ENCODE results near the gene SPEM1. TPM values are rescaled to one million over a fixed set of nuclear protein-coding genes. Genes with fewer than 3 reads are reported as not detected.

The SPEM1 gene
- total and polyA plus RNA-seq, 2 of the 13 experiments (the other 11 are each of a cell fraction or from before 2014, with no cell fraction given), result not detected

DNA sequence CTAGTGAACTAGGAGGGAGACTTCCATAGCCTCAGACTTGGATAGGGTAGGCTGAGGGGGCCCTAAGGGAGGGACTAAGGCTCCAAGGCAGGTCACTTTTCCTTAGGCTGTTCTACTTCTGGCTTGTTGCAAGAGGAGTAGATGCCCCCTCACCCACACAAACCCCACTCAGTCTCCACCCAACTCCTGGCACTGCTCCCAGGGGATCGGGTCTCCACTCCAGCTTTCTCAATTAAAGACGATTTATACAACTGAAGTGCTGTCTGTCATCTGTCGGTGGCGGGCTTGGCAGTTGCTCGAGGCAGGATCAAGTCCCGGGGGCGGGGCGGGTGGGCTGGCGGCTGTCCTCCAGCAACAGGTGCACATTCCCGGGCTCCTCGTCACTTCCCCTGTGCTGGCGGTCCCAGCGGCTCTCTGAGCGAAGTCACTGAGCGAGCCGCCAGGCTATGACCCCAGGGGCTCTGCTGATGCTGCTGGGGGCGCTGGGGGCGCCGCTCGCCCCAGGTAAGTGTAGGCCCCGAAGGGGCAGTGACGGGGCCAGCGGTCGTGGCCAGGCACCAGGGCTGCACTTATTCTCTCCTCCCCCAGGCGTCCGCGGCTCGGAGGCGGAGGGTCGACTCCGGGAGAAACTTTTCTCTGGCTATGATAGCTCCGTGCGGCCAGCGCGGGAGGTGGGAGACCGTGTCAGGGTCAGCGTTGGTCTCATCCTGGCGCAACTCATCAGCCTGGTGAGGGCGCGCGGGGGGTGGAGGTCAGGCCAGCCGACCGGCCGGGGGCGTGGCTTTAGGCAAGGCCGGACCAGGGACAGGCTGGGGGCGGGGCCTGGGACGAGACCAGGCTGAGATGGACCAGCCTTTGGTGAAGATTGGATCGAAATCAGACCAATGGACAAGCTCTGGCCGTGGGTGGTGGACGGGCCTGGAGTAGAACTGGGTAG lies 24.8 kb downstream of the SPEM1 start, which contains the start of gene CHRNB1 (continued):
- TF ChIP-seq, protein P1, sequence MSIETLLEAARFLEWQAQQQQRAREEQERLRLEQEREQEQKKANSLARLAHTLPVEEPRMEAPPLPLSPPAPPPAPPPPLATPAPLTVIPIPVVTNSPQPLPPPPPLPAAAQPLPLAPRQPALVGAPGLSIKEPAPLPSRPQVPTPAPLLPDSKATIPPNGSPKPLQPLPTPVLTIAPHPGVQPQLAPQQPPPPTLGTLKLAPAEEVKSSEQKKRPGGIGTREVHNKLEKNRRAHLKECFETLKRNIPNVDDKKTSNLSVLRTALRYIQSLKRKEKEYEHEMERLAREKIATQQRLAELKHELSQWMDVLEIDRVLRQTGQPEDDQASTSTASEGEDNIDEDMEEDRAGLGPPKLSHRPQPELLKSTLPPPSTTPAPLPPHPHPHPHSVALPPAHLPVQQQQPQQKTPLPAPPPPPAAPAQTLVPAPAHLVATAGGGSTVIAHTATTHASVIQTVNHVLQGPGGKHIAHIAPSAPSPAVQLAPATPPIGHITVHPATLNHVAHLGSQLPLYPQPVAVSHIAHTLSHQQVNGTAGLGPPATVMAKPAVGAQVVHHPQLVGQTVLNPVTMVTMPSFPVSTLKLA (IDR thresholded peaks at IDR 0.05), result no peak
- TF ChIP-seq ISL2 (CRISPR knock-in tag; IDR thresholded peaks at IDR 0.05) (no peak), ETV6 (CRISPR knock-in tag; conservative IDR thresholded peaks at IDR 0.05) (0 out of 2 replicates have a peak, but pooled peaks have one; percentile 26), ARHGAP35 (CRISPR knock-in tag; IDR thresholded peaks at IDR 0.05; ENCODE audit: borderline replicate concordance) (no peak), NR3C1 (CRISPR knock-in tag; IDR thresholded peaks at IDR 0.05) (no peak), TEAD2 (CRISPR knock-in tag; IDR thresholded peaks at IDR 0.05) (no peak), ZNF720 (CRISPR knock-in tag; IDR thresholded peaks at IDR 0.05) (no peak), CC2D1A (CRISPR knock-in tag; IDR thresholded peaks at IDR 0.05) (no peak), ZNF546 (CRISPR knock-in tag; conservative IDR thresholded peaks at IDR 0.05) (no peak), ZNF329 (CRISPR knock-in tag; IDR thresholded peaks at IDR 0.05; ENCODE audit: low read depth) (no peak), TSC22D2 (CRISPR knock-in tag; IDR thresholded peaks at IDR 0.05; ENCODE audit: borderline replicate concordance) (no peak), NFE2L1 (CRISPR knock-in tag; IDR thresholded peaks at IDR 0.05; ENCODE audit: borderline replicate concordance) (no peak), ZIK1 (CRISPR knock-in tag; IDR thresholded peaks at IDR 0.05; ENCODE audit: borderline replicate concordance, low read depth) (peak; percentile 72; the same call in 1 of the 2 replicates), SNAI1 (CRISPR knock-in tag; IDR thresholded peaks at IDR 0.05; ENCODE audit: borderline replicate concordance) (peak; percentile 93; the same call in 1 of the 2 replicates), U2AF1 (optimal IDR thresholded peaks at IDR 0.05; ENCODE audit: low read depth, low read length) (no peak), SMAD9 (CRISPR knock-in tag; IDR thresholded peaks at IDR 0.05) (no peak)
- TF ChIP-seq, protein P2, sequence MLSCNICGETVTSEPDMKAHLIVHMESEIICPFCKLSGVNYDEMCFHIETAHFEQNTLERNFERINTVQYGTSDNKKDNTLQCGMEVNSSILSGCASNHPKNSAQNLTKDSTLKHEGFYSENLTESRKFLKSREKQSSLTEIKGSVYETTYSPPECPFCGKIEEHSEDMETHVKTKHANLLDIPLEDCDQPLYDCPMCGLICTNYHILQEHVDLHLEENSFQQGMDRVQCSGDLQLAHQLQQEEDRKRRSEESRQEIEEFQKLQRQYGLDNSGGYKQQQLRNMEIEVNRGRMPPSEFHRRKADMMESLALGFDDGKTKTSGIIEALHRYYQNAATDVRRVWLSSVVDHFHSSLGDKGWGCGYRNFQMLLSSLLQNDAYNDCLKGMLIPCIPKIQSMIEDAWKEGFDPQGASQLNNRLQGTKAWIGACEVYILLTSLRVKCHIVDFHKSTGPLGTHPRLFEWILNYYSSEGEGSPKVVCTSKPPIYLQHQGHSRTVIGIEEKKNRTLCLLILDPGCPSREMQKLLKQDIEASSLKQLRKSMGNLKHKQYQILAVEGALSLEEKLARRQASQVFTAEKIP (CRISPR knock-in tag; IDR thresholded peaks at IDR 0.05; ENCODE audit: borderline replicate concordance), result no peak
- TF ChIP-seq, protein P3, sequence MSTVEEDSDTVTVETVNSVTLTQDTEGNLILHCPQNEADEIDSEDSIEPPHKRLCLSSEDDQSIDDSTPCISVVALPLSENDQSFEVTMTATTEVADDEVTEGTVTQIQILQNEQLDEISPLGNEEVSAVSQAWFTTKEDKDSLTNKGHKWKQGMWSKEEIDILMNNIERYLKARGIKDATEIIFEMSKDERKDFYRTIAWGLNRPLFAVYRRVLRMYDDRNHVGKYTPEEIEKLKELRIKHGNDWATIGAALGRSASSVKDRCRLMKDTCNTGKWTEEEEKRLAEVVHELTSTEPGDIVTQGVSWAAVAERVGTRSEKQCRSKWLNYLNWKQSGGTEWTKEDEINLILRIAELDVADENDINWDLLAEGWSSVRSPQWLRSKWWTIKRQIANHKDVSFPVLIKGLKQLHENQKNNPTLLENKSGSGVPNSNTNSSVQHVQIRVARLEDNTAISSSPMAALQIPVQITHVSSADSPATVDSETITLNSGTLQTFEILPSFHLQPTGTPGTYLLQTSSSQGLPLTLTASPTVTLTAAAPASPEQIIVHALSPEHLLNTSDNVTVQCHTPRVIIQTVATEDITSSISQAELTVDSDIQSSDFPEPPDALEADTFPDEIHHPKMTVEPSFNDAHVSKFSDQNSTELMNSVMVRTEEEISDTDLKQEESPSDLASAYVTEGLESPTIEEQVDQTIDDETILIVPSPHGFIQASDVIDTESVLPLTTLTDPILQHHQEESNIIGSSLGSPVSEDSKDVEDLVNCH (CRISPR knock-in tag; IDR thresholded peaks at IDR 0.05), result no peak
